Activated CD8-positive, alpha-beta memory T cell treated with anti-CD3 and anti-CD28 coated beads, Interleukin-2, amount 50 U/mL, for 24 hours (primary cell): ENCODE measurements around the gene NSUN6.
"Not testable (repeated sequence)": the region's sequence is repeated elsewhere in the genome, so short reads cannot be mapped to it uniquely, and the experiment has no call there.

Source experiments
- DNase-seq: peaks from one replicate; pipeline ENCODE4 v3.0.0-alpha.2; 2020; ENCODE audit errors: extremely low read depth

NSUN6 gene

DNA sequence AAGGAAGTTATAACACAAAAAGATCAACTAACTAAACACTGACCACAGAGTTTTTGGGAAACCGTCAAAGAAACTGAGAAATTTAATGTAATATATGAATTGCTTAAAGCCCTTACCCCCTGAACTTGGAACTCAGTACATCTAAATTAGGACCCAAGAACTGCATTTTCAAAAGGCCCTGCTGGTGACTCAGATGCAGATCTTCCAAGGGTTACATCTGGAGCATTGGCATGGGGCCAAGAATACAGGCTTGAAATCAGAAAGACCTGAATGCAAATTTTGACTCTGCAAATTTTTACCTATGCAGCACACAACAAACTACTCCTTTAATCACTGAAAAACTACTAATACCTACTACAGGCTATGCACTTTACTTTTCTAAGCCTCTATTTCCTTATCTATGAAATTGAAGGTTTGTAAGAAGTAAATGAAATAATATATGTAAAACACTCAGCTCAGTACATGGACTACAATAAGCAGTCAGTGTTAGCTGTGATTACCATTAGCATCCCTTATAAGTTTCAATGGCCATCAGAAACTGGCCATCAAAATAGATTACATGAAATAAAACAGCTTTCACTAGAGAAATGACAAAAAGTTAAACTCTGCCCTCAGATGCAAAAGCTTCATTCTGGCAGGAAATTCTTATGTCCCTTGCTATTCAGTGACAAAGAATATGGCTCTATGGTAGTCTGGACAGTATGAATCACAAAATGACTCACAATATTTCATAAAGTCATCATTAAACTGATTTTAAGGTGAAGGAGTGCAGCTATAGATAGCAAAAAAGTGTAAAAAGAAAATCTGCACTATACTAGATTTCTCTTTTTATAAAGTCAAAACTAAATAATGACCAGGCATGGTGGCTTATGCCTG, 43.6 kb downstream of the NSUN6 start:
- no peak for DNase-seq

DNA sequence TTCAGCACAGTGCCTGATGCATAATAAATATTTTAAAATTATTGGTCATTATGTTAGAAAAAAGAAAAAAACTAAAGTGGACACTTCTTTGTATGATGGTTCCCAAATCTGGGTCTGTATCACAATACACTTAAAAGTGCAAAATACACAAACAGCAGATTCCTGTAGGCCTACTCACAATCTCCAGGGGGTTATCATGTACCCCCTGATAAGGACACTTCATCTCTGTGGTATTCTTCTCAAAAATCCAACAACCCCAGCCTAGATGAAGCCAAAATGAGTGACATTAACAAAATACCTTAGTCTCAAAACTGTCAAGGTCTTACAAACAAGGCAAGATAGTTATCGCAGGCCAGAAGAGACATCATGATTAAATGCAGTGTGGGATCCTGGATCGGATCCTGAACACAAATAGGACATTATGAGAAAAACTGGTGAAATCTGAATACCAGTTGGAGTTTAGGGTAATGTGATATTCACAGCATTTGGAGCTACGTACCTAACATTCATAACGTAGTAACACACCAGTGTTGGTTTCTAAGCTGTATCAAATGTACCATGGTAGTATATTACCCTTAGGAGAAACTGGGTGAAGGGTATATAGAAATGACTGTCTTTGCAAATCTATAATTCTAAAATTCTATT, 45.2 kb downstream of the NSUN6 start:
- DNase-seq: no peak

GRCh38 chr10:18601321-18601720, 50.1 kb downstream of the NSUN6 start:
- DNase-seq: no peak

DNA sequence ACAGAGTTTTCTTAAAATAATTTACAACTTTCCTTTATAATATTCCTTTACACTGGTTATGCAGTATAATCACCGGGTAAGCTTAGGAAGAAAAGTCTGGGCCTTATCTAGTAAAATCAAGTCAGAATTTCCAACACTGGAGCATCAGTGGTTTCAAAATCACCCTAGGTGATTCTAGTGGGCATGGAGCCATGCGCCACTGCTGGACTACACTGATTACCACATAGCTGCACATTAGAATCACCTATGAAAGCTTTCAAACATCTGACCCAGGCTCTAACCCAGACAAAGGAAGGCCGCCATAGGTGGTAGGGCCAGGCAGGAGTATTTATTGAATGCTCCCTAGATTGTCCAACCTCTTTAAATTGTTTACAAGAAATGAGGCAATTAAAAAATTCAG, 52.0 kb downstream of the NSUN6 start:
- no peak for DNase-seq

DNA sequence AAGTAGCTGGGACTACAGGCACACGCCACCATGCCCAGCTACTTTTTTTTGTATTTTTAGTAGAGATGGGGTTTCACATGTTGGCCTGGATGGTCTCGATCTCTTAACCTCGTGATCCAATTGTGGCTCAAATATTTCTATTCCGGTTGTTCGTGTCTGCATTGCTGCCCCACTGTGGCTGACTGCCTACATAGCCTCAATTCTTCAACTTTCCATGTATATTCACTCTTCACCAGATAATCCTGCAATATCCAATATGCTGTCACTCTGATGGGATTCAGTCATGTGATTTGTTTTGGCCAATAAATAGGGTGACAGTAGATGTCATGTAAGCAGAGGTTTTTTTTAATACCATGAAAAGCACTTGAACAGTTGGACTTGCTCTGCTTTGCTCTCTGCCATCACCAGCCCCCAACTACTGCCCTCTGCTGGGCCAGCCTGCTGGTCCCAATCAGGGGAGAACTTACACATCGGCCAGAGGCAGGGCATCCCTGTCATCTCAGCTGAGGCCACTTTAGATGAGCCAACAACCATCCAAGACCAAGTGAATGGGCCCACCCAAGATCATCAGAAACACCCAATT, 56.7 kb downstream of the NSUN6 start:
- no peak for DNase-seq

DNA sequence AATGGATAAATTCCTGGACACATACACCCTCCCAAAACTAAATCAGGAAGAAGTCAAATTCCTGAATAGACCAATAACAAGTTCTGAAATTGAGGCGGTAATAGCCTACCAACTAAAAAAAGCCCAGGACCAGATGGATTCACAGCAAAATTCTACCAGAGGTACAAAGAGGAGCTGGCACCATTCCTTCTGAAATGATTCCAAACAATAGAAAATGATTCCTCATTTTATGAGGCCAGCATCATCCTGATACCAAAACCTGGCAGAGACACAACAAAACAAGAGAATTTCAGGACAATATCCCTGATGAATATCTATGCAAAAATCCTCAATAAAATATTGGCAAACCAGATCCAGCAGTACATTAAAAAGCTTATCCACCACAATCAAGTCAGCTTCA, 60.2 kb downstream of the NSUN6 start:
- DNase-seq: not testable (repeated sequence)

- DNase-seq: not testable (repeated sequence)
These were observed 64.8 kb downstream of the NSUN6 start for GRCh38 chr10:18586637-18587036.

DNA sequence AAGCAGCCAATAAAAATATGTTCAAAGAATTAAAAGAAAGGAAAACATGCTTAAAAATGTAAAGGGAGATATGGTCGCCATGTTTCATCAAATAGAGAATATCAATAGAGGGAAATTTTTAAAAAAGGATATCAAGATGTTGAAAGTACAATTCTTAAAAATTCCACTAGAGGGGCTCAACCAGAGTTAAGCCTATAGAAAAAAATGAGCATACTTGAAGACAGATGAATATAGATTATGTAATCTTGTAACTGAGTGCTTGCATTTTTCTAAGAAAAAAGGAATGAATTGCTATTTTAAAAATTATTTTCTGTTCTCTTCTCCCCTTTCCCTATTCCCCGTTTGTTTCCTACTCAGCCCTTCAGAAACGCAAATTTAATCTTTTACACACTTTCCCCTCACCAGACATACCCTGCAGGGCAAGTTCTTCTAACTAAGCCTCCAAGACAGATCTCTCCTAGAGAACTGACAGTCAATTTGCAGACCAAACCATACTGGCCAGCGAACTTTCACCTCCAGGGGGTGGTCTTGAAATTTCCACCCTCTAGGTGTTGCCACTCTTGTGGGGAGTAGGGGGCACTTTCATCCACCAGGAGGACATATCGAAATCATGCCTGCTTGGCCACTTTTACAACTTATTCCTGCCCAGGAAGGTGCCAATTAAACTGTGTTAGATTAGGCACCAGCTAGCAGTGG, 67.7 kb downstream of the NSUN6 start:
- no peak for DNase-seq

DNA sequence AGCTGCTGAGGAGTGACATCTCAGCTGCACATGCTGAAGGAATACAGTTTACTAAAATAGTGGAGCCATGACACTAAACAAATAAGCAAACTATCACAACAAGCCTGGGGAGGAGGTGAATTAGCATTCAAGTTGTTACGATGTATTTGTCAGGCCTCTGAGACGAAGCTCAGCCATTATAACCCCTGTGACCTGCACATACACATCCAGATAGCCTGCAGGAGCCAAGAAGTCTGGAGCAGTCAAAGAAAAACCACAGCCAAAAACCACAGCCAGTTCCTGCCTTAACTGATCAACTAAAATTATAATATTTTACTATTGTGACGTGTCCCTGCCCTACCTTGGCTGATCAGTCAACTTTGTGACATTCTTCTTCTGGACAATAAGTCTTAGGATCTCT, 68.6 kb downstream of the NSUN6 start:
- no peak for DNase-seq

- no peak for DNase-seq
These were observed 73.3 kb downstream of the NSUN6 start for GRCh38 chr10:18577823-18578685.

DNA sequence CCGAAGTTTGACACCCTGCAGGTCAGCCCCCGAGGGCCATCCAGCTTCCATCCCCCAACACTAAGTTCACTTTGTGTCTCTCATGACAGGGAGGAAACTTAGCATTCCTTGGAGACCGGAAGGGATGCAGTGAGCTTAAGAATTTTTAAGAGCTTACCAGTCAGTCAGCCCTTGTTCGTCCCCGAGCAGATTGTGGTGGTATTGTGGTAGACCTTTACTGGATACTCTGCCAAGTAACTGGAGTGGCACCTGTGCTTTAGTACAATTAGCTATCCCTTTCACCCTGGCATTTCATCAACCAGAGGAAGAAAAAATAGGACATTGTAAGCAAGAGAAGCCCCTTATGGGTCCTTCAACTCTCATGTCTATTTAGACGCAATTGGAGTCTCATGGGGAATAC, 74.8 kb downstream of the NSUN6 start:
- DNase-seq: no peak

DNA sequence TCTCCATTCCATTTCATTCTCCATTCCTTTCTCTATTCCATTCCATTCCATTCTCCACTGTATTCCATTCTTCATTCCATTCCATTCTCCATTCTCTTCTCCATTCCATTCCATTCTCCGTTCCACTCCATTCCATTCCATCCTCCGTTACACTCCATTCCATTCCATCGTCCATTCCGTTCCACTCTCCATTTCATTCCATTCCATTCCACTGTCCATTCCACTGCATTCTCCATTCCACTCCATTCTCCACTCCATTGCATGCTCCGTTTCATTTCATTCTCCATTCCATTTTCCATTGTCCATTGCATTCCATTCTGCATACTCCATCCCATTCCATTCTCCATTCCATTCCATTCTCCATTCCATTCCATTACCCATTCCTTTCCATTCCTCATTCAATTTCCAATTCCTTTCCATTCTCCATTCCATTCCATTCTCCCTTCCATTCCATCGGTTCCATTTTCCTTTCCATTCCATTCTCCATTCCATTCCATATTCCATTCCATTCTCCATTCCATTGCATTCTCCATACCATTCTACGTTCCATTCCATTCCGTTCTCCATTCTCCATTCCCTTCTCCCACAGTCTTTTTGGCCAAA, 78.3 kb downstream of the NSUN6 start:
- no peak for DNase-seq

- no peak for DNase-seq
These were observed 79.6 kb downstream of the NSUN6 start for GRCh38 chr10:18571780-18572179.

GRCh38 chr10:18571076-18571475, 80.3 kb downstream of the NSUN6 start:
- no peak for DNase-seq

GRCh38 chr10:18570386-18570785, 81.0 kb downstream of the NSUN6 start:
- DNase-seq: not testable (repeated sequence)

DNA sequence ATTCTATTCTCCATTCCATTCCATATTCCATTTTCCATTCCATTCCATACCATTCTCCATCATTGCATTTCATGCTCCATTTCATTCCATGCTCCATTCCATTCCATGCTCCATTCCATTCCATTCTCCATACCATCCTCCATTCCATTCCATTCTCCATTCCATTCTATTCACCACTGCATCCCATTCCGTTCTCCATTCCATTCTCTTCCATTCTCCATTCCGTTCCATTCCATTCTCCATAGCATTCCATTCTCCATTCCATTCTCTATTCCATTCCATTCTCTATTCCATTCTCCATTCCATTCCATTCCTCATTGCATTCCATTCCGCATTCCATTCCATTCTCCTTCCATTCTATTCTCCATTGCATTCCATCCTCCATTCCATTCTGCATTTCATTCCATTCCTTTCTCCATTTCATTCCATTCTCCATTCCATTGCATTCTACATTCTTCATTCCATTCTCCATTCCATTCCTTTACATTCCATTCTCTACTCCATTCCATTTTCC, 84.0 kb downstream of the NSUN6 start:
- no peak for DNase-seq

DNA sequence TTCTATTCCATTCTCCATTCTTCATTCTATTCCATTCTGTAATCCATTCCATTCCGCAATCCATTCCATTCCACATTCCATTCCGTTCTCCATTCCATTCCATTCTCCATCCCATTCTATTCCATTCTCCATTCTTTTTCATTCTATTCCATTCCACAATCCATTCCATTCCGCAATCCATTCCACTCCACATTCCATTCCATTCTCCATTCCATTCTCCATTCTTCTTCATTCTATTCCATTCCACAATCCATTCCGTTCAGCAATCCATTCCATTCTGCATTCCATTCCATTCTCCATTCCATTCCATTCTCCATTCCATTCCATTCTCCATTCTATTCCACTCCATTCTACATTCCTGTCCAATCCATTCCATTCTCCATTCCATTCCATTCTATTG, 85.2 kb downstream of the NSUN6 start:
- DNase-seq: no peak

DNA sequence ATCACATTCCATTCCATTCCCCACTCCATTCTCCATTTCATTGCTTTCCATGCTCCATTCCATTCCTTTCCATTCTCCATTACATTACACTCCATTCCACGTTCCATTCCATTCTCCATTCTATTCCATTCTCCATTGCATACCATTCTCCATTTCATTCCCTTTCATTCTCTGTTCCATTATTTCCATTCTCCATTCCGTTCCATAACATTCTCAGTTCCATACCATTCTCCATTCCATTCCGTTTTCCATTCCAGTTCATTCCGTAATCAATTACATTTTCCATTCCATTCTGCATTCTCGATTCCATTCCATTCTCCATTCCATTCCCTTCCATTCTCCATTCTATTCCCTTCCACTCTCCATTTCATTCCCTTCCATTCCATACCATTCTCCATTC, 86.4 kb downstream of the NSUN6 start:
- no peak for DNase-seq

DNA sequence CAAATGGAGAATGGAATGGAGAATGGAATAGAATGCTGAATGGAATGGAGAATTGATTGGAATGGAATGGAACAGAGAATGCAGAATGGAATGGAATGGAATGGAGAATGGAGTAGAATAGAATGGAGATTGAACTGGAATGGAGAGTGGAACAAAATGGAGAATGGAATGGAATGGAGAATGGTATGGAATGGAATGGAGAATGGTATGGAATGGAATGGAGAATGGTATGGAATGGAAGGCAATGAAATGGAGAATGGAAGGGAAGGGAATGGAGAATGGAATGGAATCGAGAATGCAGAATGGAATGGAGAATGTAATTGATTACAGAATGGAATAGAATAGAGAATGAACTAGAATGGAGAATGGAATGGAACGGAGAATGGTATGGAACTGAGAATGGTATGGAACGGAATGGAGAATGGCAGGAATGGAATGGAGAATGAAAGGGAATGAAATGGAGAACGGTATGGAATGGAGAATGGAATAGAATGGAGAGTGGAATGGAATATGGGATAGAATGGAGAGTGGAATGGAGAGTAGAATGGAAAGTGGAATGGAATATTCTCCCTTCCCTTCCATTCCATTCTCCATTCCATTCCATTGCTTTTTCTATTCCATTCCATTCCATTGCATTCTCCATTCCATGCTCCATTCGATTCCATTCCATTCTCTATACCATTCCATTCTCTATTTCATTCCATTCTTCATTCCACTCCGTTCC, 88.2 kb downstream of the NSUN6 start:
- DNase-seq: no peak
